Cardiac muscle cell (in vitro differentiated cells and primary cell): Measurements from ENCODE around the gene IL1RAPL2. TPM values are rescaled to one million over a fixed set of nuclear protein-coding genes. Genes with fewer than 3 reads are reported as not detected.

Source experiments
- DNase-seq, 2 donors: peaks; one replicate each; pipeline versions ENCODE4 v3.0.0 to v3.0.0-alpha.2; 2010 to 2017; ENCODE audit warnings: low read depth in 1 of 2, low spot score in 1 of 2
- H3K27ac ChIP-seq: fragments of 200-600 bp; sonication (generic); 2 replicates; pipeline ENCODE4 v1.5.1; 2016
- H3K27me3 ChIP-seq: fragments of 200-600 bp; sonication (generic); 2 replicates; pipeline ENCODE4 v1.6.0; 2016; ENCODE audit warnings: control low read depth
- H3K36me3 ChIP-seq: fragments of 200-600 bp; sonication (generic); 2 replicates; pipeline ENCODE4 v1.5.1; 2016; ENCODE audit warnings: control low read depth
- H3K4me1 ChIP-seq: fragments of 200-600 bp; sonication (generic); 2 replicates; pipeline ENCODE4 v1.8.1; 2017; ENCODE audit warnings: low read depth, mild to moderate bottlenecking, mixed run types
- H3K4me3 ChIP-seq: fragments of 200-600 bp; sonication (generic); 2 replicates; pipeline ENCODE4 v1.5.1; 2016; ENCODE audit warnings: mild to moderate bottlenecking
- H3K9me3 ChIP-seq: fragments of 200-600 bp; sonication (generic); 2 replicates; pipeline ENCODE4 v1.5.1; 2017; ENCODE audit warnings: low read depth, mild to moderate bottlenecking, control low read depth
- polyA plus RNA-seq: library from polyadenylated mRNA; unstranded; fragments of >200 nt; fragmentation: Nextera tagmentation; extraction: Ambion mirVana; gene quantifications from 2 replicates; pipeline ENCODE4 v1.2.1, GENCODE V29; 2016
- total RNA-seq: library from RNA; depleted of rRNA; stranded (reverse); fragments of >200 nt; gene quantifications from 2 replicates; pipeline ENCODE4 v1.2.3, GENCODE V29; 2016
- TF ChIP-seq, protein P1 (sequence below): IDR thresholded peaks from 2 replicates; pipeline ENCODE4 v1.5.1; 2012; ENCODE audit warnings: low read depth, mild to moderate bottlenecking, low read length

IL1RAPL2 gene
- total and polyA plus RNA-seq, 2 experiments from 2014 or later = not detected

DNA sequence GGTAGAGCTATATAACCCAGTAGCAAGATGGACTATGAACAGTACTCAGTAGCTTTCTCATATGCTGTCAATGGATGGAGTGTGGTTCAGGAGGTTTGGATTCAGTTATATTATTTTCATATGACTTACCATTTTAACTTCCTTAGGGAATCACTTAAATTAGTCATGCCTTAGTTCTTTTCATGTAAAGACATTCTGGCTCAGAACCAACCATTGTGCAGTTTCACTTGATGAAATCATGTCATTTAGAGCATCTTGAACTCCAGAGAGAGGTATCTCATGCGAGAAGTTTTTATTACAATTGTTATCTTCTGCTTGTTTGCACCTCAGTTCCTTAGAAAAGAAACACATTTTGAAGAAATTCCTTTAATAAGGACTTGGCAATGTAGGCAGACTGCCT is 55.8 kb downstream of the IL1RAPL2 start:
- TF ChIP-seq, protein P1, sequence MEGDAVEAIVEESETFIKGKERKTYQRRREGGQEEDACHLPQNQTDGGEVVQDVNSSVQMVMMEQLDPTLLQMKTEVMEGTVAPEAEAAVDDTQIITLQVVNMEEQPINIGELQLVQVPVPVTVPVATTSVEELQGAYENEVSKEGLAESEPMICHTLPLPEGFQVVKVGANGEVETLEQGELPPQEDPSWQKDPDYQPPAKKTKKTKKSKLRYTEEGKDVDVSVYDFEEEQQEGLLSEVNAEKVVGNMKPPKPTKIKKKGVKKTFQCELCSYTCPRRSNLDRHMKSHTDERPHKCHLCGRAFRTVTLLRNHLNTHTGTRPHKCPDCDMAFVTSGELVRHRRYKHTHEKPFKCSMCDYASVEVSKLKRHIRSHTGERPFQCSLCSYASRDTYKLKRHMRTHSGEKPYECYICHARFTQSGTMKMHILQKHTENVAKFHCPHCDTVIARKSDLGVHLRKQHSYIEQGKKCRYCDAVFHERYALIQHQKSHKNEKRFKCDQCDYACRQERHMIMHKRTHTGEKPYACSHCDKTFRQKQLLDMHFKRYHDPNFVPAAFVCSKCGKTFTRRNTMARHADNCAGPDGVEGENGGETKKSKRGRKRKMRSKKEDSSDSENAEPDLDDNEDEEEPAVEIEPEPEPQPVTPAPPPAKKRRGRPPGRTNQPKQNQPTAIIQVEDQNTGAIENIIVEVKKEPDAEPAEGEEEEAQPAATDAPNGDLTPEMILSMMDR = no peak
- no peaks in the 10 kb centered on the region for H3K27me3 ChIP-seq
- H3K4me3 ChIP-seq = no peak overlapping the region
- no peak for DNase-seq
- H3K9me3 ChIP-seq = no peaks in the 10 kb centered on the region
- H3K27ac ChIP-seq = no peak overlapping the region
- no peaks in the 10 kb centered on the region for H3K4me1 ChIP-seq
- H3K36me3 ChIP-seq = no peaks in the 10 kb centered on the region

DNA sequence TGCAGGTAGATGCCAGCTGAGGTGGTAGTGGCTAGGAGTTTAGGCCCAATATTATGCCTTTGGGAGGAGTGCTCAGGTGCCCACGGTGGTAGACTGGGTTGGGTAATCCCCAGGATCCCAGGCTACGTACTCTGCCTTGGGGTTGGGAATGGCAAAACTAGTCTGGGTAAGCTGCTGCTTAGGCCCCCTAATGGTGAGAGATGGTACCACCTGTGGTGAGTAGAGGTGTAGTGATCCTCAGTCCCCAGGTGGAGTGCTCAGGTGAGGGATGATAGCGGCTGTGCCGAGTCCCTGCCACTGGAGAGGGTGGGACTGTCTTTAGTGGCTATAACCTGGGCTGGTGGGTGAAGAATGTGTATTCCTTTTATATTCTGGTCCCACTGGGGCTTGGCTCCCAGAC is 75.2 kb downstream of the IL1RAPL2 start:
- H3K4me3 ChIP-seq = no peak overlapping the region
- TF ChIP-seq, protein P1 = no peak
- H3K27ac ChIP-seq = no peak overlapping the region
- H3K4me1 ChIP-seq = no peaks in the 10 kb centered on the region
- DNase-seq = no peak
- no peaks in the 10 kb centered on the region for H3K9me3 ChIP-seq
- no peaks in the 10 kb centered on the region for H3K36me3 ChIP-seq
- no peaks in the 10 kb centered on the region for H3K27me3 ChIP-seq

DNA sequence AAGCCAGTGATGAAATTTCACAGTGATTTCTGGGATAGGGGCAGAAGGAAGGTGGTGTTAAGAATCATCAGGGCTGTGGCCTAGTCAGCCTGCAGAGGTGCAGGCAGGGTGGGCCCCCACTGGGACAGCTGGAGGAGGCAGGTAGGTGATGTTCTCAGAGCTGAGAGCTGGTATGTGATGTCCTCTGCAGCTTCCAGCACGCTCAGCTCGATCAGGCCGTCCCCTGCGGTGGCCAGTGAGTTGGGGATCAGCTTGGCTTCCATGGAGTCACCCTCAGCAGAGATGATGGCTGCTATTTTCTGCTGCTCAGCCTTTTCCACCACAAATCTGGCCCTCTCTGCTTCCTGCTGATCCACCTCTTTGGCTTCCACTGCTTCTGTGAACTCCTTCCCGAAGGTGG is 81.1 kb downstream of the IL1RAPL2 start:
- DNase-seq = no peak

DNA sequence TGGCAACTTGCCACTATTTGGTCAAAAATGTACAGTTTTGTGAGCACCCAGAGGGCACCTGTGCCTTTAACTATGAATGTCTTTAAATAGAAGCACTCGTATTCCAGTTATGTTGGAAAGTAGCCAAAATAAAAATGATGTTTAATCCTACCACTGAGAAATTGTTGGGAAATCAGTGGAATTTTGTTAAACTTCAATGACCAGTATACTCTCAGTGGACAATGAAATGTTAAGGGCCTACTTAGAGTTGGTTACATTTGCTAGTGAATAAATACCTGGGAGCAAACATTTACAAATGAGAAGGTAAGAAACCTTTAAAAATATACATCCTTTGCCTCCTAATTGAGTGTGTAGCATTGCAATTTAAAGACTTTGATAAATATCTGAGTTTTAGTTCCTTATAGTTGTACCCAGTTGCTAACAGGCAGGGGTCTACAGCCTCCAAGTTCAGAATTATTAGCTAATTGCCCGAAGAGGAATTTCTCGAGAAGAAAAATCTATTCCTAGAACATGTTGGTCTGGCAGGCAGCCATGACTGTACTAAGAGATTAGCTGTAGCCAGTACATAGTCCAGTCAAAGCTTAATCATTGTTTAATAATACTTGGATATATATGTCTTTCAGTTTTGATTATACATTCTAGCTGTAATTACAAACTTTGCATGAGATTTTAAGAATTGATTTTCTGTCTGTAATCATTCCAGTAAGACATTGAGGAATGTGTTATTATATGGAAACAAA is 93.2 kb downstream of the IL1RAPL2 start:
- TF ChIP-seq, protein P1 = no peak
- no peaks in the 10 kb centered on the region for H3K36me3 ChIP-seq
- DNase-seq = peak; percentile 19 to 39
- no peaks in the 10 kb centered on the region for H3K9me3 ChIP-seq
- no peak overlapping the region for H3K27ac ChIP-seq
- no peaks in the 10 kb centered on the region for H3K4me1 ChIP-seq
- H3K4me3 ChIP-seq = no peak overlapping the region
- no peaks in the 10 kb centered on the region for H3K27me3 ChIP-seq

More for the DNA sequence above, 81.1 kb downstream of the IL1RAPL2 start:
- Histone ChIP-seq H3K9me3 (no peaks in the 10 kb centered on the region), H3K36me3 (no peaks in the 10 kb centered on the region), H3K4me1 (no peaks in the 10 kb centered on the region), H3K4me3 (no peak overlapping the region), H3K27ac (no peak overlapping the region), H3K27me3 (no peaks in the 10 kb centered on the region)
- TF ChIP-seq, protein P1 = no peak

DNA sequence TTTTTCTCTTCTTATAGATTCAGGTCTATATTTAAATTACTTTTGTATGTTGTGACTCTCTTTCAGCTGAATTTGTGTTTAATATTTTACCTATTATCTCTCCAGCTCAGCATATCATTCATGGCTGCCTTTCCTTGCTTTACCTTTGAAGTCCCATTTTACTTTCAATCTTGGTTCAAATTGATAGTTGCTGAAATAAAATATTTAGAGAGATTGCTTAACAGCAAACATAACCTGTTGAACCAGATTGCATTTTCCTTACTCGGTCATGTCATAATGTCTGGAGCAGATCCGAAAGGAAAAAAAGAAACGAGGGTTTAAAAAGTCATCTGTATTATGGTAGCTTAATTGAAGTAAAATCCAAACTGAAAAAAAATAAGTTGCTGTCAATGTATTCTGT is 94.1 kb downstream of the IL1RAPL2 start:
- TF ChIP-seq, protein P1 = no peak
- Histone ChIP-seq H3K4me3 (no peak overlapping the region), H3K27ac (no peak overlapping the region), H3K9me3 (no peaks in the 10 kb centered on the region), H3K4me1 (no peaks in the 10 kb centered on the region), H3K36me3 (no peaks in the 10 kb centered on the region), H3K27me3 (no peaks in the 10 kb centered on the region)
- no peak for DNase-seq

DNA sequence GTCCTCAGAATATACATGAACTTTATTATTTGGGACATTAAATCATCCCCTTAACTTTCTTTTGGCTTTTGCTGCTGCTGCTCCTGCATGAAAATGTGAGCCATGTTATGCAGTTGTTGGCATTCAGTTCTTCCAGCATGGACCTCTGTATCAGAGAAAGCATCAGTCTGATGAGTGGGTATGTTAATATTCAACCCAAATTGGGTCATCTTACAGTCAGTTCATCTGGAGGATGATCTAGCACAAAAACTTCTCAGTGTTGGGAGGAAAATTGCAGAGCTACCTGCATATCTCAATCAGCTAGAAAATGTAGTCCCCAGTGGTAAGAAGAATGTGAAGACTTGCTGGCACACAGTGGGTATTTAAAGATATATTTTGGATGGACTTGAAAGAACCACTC is 96.7 kb downstream of the IL1RAPL2 start:
- Histone ChIP-seq H3K36me3 (no peaks in the 10 kb centered on the region), H3K27ac (no peak overlapping the region), H3K4me3 (no peak overlapping the region), H3K4me1 (peaks cover 3% of the 10 kb centered on the region), H3K9me3 (no peaks in the 10 kb centered on the region), H3K27me3 (no peaks in the 10 kb centered on the region)
- TF ChIP-seq, protein P1 = no peak
- no peak for DNase-seq
